ENCODE measurements around the gene RALGDS. TPM values are rescaled to one million over a fixed set of nuclear protein-coding genes. Genes with fewer than 3 reads are reported as not detected.

Gene RALGDS
- total and polyA plus RNA-seq, 2 of the 4 experiments (the other 2 are of a cell fraction) = 13.1 to 36.9 TPM

GRCh38 chr9:133108794-133109641 lies 12.0 kb downstream of the RALGDS start:
- ATAC-seq (ENCODE audit: low read depth) (no peak), DNase-seq (no peak)
- Histone ChIP-seq H3K9me3 (ENCODE audit: control insufficient read depth, insufficient read depth, low read length) (no peaks in the 10 kb centered on the region), H2BK20ac (ENCODE audit: low read depth, low read length) (no peak overlapping the region), H2AK9ac (replicated peaks; ENCODE audit: low read depth, low read length, poor library complexity) (no peak overlapping the region), H2BK15ac (ENCODE audit: low read depth, low read length) (no peak overlapping the region), H3K4me2 (ENCODE audit: low read depth, low read length) (no peak overlapping the region), H2AFZ (replicated peaks; ENCODE audit: low read length, poor library complexity) (no peak overlapping the region), H2BK120ac (ENCODE audit: low read depth, low read length) (no peak overlapping the region), H3K56ac (ENCODE audit: extremely low read depth, insufficient read depth, low read length) (no peak overlapping the region), H3K4me1 (ENCODE audit: control insufficient read depth, insufficient read depth, low read length) (peaks cover 11% of the 10 kb centered on the region), H3K9ac (ENCODE audit: low read depth, low read length) (no peak overlapping the region), H3K79me1 (ENCODE audit: low read depth in 1 of 2, low read length in 2 of 2) (peaks cover 4 to 25% of the 10 kb centered on the region in 2 experiments), H3K23ac (ENCODE audit: low read depth, low read length) (no peak overlapping the region), H4K91ac (ENCODE audit: insufficient read depth, low read depth, low read length) (no peak overlapping the region), H3K36me3 (ENCODE audit: control insufficient read depth, insufficient read depth, low read length) (peaks cover 52% of the 10 kb centered on the region), H3K4me3 (ENCODE audit: insufficient read depth, low read depth, low read length) (no peak overlapping the region), H3K14ac (replicated peaks; ENCODE audit: low read depth, low read length) (no peak overlapping the region), H3K18ac (ENCODE audit: low read depth, low read length) (no peak overlapping the region), H4K20me1 (ENCODE audit: insufficient read depth, low read length) (peaks cover 31% of the 10 kb centered on the region), H4K8ac (ENCODE audit: low read depth in 2 of 2, low read length in 2 of 2) (no peak overlapping the region), H2BK5ac (ENCODE audit: low read depth, low read length, poor library complexity, severe bottlenecking) (no peak overlapping the region), H3K9me1 (ENCODE audit: insufficient read depth, low read length) (peaks cover 1% of the 10 kb centered on the region; the same call in 1 of the 2 replicates), H4K5ac (ENCODE audit: low read depth, low read length) (no peak overlapping the region), H3K27me3 (ENCODE audit: control insufficient read depth, insufficient read depth, low read length) (no peaks in the 10 kb centered on the region), H3K4ac (ENCODE audit: low read depth, low read length) (no peak overlapping the region), H2AK5ac (ENCODE audit: low read depth, low read length) (no peak overlapping the region), H3K27ac (ENCODE audit: insufficient read depth, low read length) (no peak overlapping the region)
- intact Hi-C loops (cut with micrococcal nuclease) (no loop called here), in situ Hi-C loops (cut with MboI; ENCODE audit: low sequenced_read_pairs) (loop anchor here (5.0 kb wide), 1 partner anchor 38 kb away; no protein-coding TSS in a partner anchor), dilution Hi-C loops (cut with HindIII; ENCODE audit: low sequenced_read_pairs, unreplicated experiment) (no loop called here)
- ChIA-PET POLR2A (ENCODE audit: unreplicated experiment) (no interaction called here), CTCF (interaction anchor here (3.6 kb wide), 1 partner anchor 36 kb away, joined by 16 read pairs; no protein-coding TSS in a partner anchor)
- no TSS peak for BruUV-seq (replicated peaks)
- WGBS, 2 experiments (ENCODE audit: extremely low coverage in 2 of 2, insufficient read length in 1 of 2) = 95% methylated on average over 3 of the region's 19 CpGs; no CpG with 5 or more reads in 1 of the 2 experiments
- no peak for TF ChIP-seq RCOR1 (IDR thresholded peaks at IDR 0.05; ENCODE audit: insufficient replicate concordance, low read length)
- no peak for TF ChIP-seq FOS (IDR thresholded peaks at IDR 0.05; ENCODE audit: low read depth, low read length)
- TF ChIP-seq POLR2A (IDR thresholded peaks at IDR 0.05; ENCODE audit: low read depth, low read length) = no peak
- no peak for TF ChIP-seq ELK1 (IDR thresholded peaks at IDR 0.05; ENCODE audit: borderline replicate concordance, low read depth, low read length)
- TF ChIP-seq CTCF (conservative IDR thresholded peaks at IDR 0.05; ENCODE audit: low read depth, low read length) = no peak
- TF ChIP-seq BHLHE40 (IDR thresholded peaks at IDR 0.05; ENCODE audit: low read depth, low read length) = no peak
- no peak for TF ChIP-seq MAZ (IDR thresholded peaks at IDR 0.05; ENCODE audit: borderline replicate concordance, low read depth, low read length)
- TF ChIP-seq CEBPB (IDR thresholded peaks at IDR 0.05; ENCODE audit: low read depth, low read length) = no peak
- no peak for TF ChIP-seq RFX5 (IDR thresholded peaks at IDR 0.05; ENCODE audit: low read depth, low read length)
- TF ChIP-seq MXI1 (IDR thresholded peaks at IDR 0.05; ENCODE audit: borderline replicate concordance, low read depth, low read length) = no peak
- TF ChIP-seq CHD1 (IDR thresholded peaks at IDR 0.05; ENCODE audit: low read depth, low read length) = no peak
- no peak for TF ChIP-seq USF2 (IDR thresholded peaks at IDR 0.05; ENCODE audit: low read depth, low read length)
- no peak for TF ChIP-seq SMC3 (IDR thresholded peaks at IDR 0.05; ENCODE audit: low read depth, low read length)
- TF ChIP-seq RAD21 (IDR thresholded peaks at IDR 0.05; ENCODE audit: low read length) = no peak
- no peak for TF ChIP-seq NFE2L2 (IDR thresholded peaks at IDR 0.05; ENCODE audit: low read depth, low read length)

Measured in IMR-90 (cell line).